GM21423 (cell line): Measurements from ENCODE around the gene KRTAP5-11.
"Not testable (repeated sequence)": the region's sequence is repeated elsewhere in the genome, so short reads cannot be mapped to it uniquely, and the experiment has no call there.

Experiments used
- ATAC-seq: cut with Tn5 transposase; IDR thresholded peaks from one replicate; pipeline ENCODE4 v1.9.1; 2021; ENCODE audit warnings: mild to moderate bottlenecking, moderate library complexity; ENCODE audit not compliant: unreplicated experiment

KRTAP5-11 gene, protein sequence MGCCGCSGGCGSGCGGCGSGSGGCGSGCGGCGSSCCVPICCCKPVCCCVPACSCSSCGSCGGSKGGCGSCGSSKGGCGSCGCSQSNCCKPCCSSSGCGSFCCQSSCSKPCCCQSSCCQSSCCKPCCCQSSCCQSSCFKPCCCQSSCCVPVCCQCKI

DNA sequence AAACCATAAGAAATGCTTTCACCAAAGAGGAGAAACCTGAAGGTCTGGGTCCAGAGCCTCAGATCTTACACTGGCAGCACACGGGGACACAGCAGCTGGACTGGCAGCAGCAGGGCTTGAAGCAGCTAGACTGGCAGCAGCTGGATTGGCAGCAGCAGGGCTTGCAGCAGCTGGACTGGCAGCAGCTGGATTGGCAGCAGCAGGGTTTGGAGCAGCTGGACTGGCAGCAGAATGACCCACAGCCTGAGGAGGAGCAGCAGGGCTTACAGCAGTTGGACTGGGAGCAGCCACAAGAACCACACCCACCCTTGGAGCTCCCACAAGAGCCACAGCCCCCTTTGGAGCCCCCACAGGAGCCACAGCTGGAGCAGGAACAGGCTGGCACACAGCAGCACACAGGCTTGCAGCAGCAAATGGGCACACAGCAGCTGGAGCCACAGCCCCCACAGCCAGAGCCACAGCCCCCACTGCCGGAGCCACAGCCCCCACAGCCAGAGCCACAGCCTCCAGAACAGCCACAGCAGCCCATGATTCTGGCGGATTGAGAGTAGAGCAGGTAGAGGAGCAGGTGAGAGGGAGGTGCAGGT lies at the start of gene KRTAP5-11:
TSS of gene KRTAP5-11 (minus strand) at position 567 of the 587 bp plus-strand sequence. CDS start at position 529, 38 bp downstream.
- ATAC-seq, result no peak

DNA sequence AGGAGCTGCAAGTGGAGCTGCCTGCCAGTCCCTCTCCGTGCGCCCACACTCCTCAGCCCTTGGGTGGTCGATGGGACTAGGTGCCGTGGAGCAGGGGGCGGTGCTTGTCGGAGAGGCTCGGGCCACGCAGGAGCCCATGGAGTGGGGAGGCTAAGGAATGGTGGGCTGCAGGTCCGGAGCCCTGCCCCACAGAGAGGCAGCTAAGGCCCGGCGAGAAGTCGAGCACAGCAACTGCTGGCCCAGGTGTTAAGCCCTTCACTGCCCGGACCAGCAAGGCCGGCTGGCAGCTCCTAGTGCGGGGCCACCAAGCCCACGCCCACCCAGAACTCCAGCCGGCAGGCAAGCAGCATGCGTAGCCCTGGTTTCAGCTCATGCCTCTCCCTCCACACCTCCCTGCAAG lies 48.9 kb upstream of the KRTAP5-11 start:
- not testable (repeated sequence) for ATAC-seq

DNA sequence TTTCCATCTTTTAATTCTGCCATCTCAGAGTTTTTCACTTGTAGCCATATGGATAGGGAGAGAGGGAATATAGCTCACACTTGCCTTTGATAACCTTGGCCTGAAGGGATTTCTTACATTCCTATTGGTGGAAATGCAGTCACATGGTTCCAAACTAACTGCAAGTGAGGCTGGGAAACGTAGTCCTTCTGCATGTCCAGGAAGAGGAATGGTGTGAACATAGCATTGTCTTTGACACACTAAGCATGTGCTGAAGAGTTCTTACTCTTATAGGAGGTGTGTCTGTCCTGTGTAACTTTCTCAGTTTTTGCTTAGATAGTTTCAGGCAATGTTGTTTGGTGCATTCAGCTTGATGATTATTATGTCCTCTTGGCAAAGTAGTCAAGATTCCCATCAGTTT lies 47.4 kb upstream of the KRTAP5-11 start:
- ATAC-seq, result not testable (repeated sequence)

DNA sequence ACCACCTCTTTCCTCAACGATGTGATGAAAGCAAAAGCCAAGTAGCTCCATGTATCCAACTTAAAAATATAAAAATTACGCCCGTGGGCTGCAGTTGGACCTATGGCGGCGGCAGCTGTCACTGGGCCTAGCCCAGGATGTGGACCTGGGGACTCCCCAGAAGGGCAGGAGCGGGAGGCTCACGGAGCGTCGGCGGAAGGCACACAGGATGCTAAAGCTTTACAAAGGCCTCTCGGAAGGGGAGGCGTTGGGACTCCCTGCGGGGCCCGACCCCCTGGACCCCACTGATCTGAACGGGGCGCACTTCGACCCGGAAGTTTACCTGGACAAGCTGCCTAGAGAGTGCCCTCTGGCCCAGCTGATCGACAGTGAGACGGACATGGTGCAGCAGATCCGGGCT lies 46.3 kb upstream of the KRTAP5-11 start:
- not testable (repeated sequence) for ATAC-seq

DNA sequence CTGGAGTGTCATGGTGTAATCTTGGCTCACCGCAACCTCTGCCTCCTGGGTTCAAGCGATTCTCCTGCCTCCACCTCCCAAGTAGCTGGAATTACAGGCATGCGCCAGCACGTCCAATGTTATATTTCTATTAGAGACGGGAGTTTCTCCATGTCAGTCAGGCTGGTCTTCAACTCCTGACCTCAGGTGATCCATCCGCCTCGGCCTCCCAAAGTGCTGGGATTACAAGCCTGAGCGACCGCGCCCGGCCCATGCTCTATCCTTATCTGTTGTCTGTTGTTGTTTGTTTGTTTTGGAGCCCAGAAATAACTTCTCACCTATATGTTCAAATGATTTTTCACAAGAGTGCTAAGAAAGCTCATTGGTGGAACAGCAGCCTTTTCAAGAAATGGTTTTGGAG lies 40.6 kb upstream of the KRTAP5-11 start:
- ATAC-seq, result not testable (repeated sequence)

DNA sequence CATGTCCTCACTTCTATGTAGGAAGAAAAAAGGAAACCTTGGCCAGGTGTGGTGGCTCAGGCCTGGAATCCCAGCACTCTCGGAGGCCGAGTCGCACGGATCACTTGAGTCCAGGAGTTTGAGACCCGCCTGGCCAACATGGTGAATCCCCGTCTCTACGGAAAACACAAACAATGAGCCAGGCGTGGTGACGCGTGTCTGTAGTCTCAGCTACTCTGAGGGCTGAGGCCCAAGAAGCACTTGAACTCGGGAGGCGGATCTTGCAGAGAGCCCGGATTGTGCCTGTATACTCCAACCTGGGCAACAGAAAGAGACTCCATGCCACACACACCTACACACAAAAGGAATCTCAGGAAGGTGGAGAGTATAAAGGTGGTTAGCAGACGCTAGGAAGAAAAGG lies 39.9 kb upstream of the KRTAP5-11 start:
- not testable (repeated sequence) for ATAC-seq

DNA sequence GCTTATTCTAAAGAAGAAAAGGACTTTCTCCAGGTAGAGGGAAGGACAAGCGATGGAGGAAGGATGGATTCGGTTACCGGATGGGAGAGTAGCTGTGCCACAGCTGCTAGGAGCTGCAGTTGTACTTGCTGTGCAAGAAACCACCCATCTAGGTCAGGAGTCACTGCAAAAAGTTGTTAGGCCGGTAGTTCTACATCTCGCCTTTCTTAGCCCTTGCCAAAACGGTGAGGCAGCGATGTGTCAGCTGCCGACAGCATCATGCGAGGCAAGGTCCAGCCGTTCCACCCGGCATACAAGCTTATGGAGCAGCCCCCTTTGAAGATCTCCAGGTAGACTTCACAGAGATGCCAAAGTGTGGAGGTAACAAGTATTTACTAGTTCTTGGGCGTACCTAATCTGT lies 32.3 kb upstream of the KRTAP5-11 start:
- ATAC-seq, result not testable (repeated sequence)

DNA sequence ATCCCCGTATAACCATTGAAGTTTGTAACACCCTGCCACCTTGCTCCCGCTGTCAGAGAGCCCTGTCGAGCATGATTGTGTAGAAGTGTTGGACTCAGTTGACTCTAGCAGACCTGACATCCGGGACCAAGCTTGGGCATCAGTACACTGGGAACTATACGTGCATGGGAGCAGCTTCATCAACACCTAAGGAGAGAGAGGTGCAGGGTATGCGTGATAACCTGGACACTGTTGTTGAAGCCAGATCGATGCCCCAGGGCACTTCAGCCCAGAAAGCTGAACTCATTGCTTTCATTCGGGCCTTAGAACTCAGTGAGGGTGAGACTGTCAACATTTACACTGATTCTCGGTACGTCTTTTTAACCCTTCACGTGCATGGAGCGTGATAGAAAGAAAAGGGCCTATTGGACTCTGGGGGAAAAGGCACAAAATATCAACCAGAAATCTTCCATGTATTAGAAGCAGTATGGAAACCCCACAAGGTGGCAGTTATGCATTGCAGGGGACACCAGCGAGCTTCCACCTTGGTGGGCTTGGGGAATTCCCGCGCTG lies 31.8 kb upstream of the KRTAP5-11 start:
- not testable (repeated sequence) for ATAC-seq

DNA sequence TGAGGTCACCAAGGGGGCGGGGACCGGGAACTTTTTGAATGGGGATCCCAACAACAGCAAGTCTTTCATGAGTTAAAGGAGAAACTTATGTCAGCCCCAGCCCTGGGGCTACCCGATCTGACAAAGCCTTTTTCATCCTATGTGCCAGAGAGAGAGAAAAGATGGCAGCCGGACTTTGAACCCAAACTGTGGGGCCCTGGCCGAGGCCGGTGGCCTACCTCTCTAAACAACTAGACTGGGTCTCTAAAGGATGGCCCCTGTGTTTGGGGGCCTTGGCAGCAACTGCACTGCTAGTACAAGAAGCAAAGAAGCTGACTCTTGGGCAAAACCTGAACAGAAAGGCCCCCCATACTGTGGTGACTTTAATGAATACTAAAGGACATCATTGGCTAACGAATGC lies 31.3 kb upstream of the KRTAP5-11 start:
- not testable (repeated sequence) for ATAC-seq

DNA sequence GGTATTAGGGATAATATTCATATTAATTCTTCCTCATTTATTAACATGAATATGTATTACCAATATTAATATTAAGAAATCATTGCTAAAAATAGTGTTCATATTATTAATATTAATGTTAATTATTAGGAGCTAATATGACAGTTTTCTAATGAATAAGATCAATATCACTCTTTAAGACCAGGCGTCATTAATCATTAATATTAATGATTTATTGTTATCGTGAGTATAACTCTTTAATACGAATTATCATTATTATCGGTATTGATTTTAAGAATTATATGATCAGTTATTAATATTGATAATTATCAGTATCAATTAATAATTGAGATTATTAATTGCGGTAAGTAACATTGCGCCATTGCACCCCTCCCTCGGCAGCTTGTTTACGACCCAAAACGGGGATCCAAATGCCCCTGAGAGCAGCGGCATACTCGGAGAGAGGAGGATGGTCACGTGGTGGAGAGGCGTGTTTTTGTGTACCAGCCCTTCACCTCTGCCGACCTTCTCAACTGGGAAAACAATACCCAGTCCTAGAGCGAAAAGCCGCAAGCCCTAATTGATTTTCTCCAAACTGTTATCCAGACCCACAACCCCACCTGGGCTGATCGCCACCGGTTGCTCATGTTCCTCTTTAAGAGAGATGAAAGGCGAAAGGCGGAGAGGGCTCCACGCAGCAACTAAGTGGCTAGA lies 28.7 kb upstream of the KRTAP5-11 start:
- ATAC-seq, result not testable (repeated sequence)

DNA sequence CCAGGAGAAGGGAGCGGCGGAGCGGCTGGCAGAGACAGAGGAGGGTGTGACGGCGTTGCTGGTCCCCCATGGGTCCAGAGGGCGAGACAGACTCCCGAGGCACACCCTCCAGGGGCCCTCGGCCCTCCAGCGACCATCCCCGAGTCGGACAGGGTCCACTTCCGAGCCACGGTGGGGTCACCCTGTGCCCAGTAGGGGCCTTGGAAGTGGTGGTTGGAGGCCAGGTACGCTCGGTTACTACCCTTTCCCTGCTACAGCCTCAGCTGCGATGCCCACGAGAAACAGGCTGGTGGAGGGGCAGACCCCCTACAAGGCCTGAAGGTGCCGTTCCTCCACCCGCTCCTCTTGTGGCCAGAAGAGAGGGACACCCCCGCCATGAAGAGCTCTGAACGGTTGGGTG lies 25.6 kb upstream of the KRTAP5-11 start:
- ATAC-seq, result not testable (repeated sequence)

DNA sequence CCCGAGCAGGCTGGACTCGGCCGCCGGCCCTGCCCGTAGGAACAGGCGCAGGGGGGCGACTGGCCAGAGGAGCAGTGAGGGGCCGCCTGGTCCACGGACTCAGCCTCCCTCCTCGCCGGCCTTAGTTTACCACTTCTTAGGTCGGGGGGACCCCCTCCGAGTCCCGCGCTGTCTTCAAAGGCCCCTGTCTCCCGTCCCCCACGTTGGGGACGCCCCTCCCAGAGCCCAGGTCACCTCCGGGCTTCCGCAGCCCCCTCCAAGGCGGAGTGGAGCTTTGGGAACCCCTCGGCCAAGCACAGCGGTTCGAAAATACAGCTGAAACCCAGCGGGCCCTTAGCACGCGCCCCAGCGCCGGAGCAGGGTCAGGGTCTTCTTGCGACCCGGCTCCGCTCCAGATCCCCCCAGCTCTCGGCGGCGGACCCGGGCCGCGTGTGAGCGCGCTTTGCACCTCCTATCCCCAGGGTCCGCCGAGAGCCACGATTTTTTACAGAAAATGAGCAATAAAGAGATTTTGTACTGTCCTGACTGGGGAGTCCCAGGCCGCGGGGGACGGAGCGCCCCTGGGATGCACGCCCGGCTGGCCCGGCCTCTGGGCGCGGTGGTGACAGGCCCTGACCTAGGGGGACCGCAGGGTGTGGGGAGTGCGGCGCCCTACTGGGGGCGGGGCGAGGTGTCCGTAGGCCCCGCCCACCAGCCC lies 25.0 kb upstream of the KRTAP5-11 start:
- not testable (repeated sequence) for ATAC-seq

DNA sequence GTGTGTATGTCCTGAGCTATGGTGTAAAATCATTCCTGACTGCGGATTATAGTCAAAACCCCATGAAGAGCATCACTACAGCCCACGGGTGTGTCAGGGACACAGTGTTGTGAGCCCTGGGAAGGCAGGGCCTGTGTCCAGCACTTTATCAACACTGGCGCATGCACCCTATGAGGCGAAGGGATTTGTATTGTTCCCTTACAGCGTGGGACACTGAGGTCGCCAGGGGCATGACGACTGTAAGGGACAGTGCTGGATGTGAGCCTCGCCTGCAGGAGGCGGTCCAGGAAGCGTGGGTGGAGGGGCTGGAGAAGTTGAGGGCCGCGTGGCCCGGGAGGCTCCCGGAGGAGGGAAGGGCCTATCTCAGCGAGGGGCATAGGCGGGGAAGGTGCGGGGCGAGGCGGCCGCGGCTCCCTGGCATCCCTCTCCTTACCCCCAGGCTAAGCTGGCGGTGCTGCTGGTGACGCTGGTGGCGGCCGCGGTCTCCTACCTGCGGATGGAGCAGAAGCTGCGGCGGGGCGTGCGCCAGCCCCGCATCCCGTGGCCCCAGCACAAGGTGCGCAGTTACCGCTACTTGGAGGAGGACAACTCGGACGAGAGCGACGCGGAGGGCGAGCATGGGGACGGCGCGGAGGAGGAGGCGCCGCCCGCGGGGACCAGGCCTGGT lies 24.3 kb upstream of the KRTAP5-11 start:
- ATAC-seq, result not testable (repeated sequence)

DNA sequence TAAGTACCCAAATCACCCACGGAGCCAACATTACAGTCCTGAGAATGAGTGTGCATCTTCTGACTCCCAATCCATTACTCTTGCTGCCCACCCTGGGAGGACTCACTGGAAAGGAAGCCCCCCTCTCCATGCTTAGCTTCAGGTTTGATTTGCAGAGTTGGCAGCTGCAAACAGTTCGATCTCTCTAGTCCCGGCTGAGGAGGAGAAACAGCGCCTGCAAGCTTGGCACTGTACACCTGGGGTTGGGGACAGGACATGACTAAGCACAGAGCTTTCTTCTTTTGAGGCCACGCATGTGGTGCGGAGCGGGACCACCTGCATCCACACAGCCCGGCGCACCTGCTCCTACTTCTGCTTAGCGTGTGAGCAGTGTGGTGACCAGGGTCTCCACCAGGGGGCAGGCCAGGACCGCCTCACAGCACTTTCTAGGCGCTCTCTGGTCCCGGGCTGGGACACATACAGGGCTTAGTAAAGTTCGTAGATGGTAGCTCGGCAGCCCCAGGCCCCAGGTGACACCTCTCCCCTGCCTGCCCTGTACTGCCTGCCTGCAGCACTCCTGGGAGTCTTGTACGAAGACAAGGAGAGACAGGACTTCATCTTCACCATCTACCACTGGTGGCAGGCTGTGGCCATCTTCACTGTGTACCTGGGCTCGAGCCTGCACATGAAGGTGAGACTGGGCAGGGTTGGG lies 22.3 kb upstream of the KRTAP5-11 start:
- not testable (repeated sequence) for ATAC-seq

DNA sequence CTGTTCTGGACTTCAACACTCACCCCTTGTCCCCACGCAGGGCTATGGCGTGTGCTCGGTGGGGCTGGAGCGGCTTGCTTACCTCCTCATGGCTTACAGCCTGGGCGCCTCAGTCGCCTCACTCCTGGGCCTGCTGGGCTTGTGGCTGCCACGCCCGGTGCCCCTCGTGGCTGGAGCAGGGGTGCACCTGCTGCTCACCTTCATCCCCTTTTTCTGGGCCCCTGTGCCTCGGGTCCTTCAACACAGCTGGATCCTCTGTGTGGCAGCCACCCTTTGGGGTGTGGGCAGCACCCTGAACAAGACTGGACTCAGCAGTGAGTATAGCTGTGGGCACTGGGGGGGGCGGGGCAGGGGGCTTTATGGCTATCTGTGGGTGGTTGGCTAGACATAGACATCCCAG lies 20.5 kb upstream of the KRTAP5-11 start:
- ATAC-seq, result not testable (repeated sequence)

DNA sequence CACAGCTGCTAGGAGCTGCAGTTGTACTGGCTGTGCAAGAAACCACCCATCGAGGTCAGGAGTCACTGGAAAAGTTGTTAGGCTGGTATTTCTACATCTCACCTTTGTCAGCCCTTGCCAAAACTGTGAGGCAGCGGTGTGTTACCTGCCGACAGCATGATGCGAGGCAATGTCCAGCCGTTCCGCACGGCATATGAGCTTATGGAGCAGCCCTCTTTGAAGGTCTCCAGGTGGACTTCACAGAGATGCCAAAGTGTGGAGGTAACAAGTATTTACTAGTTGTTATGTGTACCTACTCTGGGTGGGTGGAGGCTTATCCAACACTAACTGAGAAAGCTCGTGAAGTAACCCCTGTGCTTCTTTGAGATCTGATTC lies 6.9 kb upstream of the KRTAP5-11 start:
- ATAC-seq, result not testable (repeated sequence)

DNA sequence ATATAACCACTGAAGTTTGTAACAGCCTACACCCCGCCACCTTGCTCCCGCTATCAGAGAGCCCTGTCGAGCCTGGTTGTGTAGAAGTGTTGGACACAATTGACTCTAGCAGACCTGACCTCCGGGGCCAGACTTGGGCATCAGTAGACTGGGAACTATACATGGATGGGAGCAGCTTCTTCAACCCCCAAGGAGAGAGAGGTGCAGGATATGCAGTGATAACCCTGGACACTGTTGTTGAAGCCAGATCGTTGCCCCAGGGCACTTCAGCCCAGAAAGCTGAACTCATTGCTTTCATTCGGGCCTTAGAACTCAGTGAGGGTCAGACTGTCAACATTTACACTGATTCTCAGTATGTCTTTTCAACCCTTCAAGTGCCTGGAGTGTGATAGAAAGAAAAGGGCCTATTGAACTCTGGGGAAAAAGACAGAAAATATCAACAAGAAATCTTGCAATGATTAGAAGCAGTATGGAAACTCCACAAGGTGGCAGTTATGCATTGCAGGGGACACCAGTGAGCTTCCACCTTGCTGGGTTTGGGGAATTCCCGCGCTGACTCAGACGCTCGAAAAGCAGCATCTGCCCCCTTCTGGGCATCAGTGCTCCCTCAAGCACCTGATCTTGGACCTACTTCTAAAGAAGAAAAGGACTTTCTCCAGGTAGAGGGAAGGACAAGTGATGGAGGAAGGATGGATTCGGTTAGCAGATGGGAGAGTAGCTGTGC lies 6.3 kb upstream of the KRTAP5-11 start:
- ATAC-seq, result not testable (repeated sequence)

DNA sequence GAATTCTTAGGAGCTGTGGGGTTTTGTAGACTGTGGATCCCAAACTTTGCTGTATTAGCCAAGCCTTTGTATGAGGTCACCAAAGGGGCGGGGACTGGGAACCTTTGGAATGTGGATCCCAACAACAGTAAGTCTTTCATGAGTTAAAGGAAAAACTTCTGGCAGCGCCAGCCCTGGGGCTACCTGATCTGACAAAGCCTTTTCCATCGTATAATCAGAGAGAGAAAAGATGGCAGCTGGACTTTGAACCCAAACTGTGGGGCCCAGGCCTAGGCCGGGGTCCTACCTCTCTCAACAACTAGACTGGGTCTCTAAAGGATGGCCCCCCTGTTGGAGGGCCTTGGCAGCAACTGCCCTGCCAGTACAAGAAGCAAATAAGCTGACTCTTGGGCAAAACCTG lies 5.6 kb upstream of the KRTAP5-11 start:
- ATAC-seq, result not testable (repeated sequence)

DNA sequence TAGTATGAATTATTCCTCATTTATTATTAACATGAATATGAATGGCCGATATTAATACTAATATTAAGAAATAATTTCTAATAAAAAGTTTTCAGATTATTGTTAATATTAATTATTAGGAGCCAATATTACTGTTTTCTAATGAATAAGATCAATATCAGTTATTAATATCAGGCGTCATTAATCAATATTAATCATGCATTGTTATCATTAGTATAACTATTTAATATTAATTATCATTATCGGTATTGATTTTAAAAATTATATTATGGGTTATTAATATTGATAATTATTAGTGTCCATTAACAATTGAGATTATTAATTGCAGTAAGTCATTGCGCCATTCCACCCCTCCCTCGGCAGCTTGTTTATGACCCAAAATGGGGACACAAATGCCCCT lies 3.0 kb upstream of the KRTAP5-11 start:
- ATAC-seq, result not testable (repeated sequence)
